ENCODE results near the gene OR2T10.
"Not testable (repeated sequence)": the region's sequence is repeated elsewhere in the genome, so short reads cannot be mapped to it uniquely, and the experiment has no call there.

The OR2T10 gene

GRCh38 chr1:248589334-248589733 is 8.2 kb downstream of the OR2T10 start:
- no peak for TF ChIP-seq CTCF (conservative IDR thresholded peaks at IDR 0.05)
- H3K27ac ChIP-seq: no peak overlapping the region

DNA sequence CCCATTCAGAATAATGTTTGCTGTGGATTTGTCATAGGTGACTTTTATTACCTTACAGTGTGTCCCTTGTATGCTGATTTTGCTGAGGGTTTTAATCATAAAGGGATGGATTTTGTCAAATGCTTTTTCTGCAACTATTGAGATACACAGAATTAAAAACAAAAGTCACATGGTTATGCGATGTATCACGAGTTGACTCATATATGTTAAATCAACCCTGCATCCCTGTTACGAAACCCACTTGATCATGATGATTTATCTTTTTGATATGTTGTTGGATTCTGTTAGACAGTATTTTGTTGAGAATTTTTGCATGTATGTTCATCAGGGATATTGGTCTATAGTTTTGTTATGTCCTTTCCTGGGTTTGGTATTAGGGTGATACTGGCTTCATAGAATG is 12.2 kb downstream of the OR2T10 start:
- no peak for TF ChIP-seq CTCF (conservative IDR thresholded peaks at IDR 0.05)
- no peak overlapping the region for H3K27ac ChIP-seq

GRCh38 chr1:248576260-248576980 is 21.1 kb downstream of the OR2T10 start:
- no peak overlapping the region for H3K27ac ChIP-seq
- TF ChIP-seq CTCF (conservative IDR thresholded peaks at IDR 0.05): no peak

- H3K27ac ChIP-seq: not testable (repeated sequence)
Observed at GRCh38 chr1:248574657-248575056, 22.8 kb downstream of the OR2T10 start, which contains the start of gene OR2T34. TSS of gene OR2T34 (minus strand) at chr1:248574757. CDS start at chr1:248574757, 0 bp downstream.

- not testable (repeated sequence) for H3K27ac ChIP-seq
Observed at GRCh38 chr1:248573856-248574255, 23.6 kb downstream of the OR2T10 start.

DNA sequence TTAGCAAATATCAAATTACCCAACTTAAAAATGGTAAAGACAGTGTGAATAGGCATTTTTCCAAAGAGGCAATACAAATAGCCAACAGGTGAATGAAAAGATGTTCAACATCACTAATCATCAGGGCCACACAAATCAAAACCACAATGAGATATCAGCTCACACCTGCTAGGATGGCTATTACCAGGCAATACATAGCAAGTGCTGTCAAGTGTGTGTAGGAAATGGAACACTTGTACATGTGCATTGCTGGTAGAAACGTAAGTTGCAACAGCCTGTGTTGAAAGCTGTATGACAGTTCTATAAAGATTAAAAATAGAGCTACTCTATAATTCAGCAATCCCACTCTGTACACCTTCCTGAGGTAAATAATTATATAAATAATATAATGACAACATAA is 25.5 kb downstream of the OR2T10 start:
- H3K27ac ChIP-seq: not testable (repeated sequence)

DNA sequence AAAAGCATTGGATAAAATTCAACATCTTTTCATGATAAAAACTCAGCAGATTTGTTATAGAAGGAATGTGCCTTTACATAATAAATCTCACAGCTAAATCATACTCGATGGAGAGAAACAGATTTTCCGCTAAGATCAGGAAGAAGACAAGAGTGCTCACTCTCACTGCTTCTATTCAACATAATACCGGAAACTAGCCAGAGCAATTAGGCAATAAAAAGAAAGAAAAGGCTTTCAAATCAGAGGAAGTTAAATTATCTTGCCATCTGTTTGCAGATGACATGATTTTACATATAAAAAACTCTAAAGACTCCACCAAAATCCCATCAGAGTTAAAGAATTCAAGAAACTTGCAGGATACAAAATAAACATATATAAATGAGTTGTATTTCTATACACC is 26.7 kb downstream of the OR2T10 start:
- not testable (repeated sequence) for H3K27ac ChIP-seq

DNA sequence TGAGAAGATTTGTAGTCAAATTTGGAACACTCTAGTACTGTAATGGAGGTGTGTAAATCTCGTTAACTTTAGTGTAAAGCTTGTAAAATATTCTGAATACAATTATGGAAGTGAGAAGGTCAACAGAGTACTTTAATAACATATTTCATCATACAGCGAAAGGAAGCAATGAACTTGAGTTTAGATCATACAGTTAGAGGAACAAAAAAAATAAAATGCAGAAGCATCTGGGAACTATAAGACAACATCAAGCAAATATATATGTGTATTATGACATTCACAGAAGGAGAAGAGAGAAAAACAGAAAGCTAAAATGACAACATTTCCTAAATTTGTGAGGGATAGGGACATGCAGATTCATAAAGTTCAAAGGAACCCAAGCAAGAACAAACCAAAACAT is 28.5 kb downstream of the OR2T10 start:
- not testable (repeated sequence) for H3K27ac ChIP-seq

DNA sequence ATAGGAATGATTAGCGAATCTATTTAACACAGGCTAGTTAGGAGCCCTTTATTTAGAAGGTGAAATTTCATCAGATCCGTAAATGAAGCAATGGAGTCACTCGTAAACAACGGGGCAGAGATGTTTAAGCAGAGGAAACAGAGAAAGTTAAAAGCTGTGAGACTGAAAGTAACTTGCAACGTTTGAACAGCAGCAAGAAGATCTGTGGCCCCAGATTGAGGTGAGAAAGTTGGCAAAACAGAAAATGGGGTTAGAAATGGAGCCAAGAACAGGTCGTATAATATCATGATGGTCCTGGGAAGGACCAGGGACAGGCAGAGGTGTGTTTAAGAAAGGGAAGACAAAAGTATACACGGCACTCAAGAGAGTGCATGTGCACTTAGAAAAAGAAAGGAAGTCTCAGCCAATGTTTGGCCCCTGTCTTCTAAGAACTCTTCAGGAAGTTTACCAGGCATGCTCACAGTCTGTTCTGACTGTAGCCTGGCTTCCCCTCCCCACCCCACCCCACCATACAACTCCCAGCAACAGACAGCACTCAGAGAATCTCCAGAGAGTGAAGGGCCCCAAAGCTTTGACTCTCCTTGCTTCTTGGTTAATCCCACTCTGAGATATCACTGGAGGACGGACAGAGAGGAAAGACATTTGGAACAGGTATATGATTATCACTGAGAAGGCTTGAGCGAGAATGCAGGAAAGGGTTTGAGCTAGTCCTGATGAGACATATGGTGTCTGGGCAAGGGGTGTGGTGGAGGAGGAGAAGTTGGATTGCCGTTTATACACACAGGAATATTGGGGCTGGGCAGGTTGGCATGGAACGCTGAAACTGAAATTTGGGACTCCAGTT is 31.7 kb downstream of the OR2T10 start:
- not testable (repeated sequence) for H3K27ac ChIP-seq

GRCh38 chr1:248562672-248563071 is 34.8 kb downstream of the OR2T10 start, which contains the start of gene OR2T29:
TSS of gene OR2T29 (minus strand) at chr1:248562772. CDS start at chr1:248559491, 3,281 bp downstream.
- H3K27ac ChIP-seq: not testable (repeated sequence)

DNA sequence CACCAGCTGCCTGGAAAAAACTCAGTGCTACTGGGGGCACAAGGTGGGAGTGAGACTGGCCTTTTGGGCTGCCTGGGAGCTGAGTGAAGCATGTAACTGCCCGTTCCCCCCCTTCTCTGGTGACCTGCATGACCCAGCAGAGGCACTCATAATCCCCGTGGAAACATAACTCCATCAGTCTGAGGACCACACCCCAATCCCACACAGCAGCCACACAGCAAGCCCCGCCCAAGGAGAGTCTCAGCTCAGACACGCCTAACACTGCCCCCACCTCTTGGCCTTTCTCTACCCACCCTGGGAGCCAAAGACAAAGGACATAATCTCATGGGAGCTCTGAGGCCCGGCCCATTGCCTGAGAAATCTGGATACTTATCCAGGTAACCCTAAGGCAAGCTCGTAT is 46.5 kb downstream of the OR2T10 start:
- H3K27ac ChIP-seq: not testable (repeated sequence)

GRCh38 chr1:248547383-248547782 is 50.1 kb downstream of the OR2T10 start:
- H3K27ac ChIP-seq: not testable (repeated sequence)
